Measurements from ENCODE around the gene TRIP12.

The TRIP12 gene

DNA sequence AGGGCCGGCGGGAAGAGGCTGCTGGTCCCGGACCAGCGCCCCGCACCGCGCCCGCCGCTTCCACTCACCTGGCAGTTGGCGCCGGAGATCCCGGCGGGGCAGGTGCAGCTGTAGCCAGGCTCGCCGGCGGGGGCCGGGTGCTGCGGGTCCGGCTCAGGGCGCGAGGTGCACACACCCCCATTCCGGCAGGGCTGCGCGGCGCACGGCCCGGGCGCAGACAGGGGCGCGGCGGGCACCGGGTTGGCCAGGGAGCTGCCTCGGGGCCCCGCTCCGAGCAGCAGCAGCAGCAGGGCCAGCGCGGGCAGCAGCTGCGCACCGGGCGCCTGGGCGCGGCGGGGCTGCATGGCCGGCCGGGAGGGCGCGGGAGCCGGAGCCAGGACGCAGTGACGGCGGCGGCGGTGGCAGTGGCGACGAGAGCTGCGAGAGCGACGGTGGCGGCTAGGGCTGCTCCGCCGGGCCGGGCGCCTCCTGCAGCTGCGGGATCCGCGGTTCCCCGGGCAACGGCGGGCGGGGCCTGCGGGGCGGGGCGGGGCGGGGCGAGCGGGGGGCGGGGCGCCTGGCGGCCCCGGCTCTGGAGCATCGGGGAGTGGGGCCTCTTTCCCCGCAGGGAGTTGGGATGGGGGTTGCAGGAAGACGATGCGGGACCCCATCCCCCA lies 207.6 kb downstream of the TRIP12 start, which contains the start of gene DNER:
Gene DNER (minus strand): TSS at position 476 of the 656 bp plus-strand sequence. CDS start 132 bp downstream, at position 344.
- Histone ChIP-seq H3K4me2 (ENCODE audit: low read depth, low read length) (peak within 1 kb of the TSS; percentile 96), H3K4me1 (ENCODE audit: low read length) (no peaks in the 10 kb centered on the region), H3K27me3 (replicated peaks; ENCODE audit: insufficient read depth, low read length) (peaks cover 15% of the 10 kb centered on the region), H3K9me3 (replicated peaks; ENCODE audit: insufficient read depth, low read length) (no peaks in the 10 kb centered on the region), H3K27ac (ENCODE audit: low read length) (no peak within 1 kb of the TSS), H3K9ac (ENCODE audit: low read length) (no peak within 1 kb of the TSS), H3K36me3 (replicated peaks; ENCODE audit: insufficient read depth, low read length) (no peaks in the 10 kb centered on the region), H4K20me1 (ENCODE audit: insufficient read depth, low read length) (no peaks in the 10 kb centered on the region), H3F3A (ENCODE audit: insufficient read depth, low read length) (no peaks in the 10 kb centered on the region), H3K4me3 (ENCODE audit: low read length) (peak within 1 kb of the TSS; percentile 63), H2AFZ (ENCODE audit: low read length) (peak within 1 kb of the TSS; percentile 42; the same call in 1 of the 2 replicates), H3K9me2 (replicated peaks; ENCODE audit: insufficient read depth, low read length) (no peaks in the 10 kb centered on the region), H3K79me2 (ENCODE audit: low read length) (no peaks in the 10 kb centered on the region)
- TF ChIP-seq EZH2phosphoT487 (IDR thresholded peaks at IDR 0.05; ENCODE audit: low read length) (no peak), EZH2 (optimal IDR thresholded peaks at IDR 0.05; ENCODE audit: low read depth, low read length) (no peak)
- TF ChIP-seq, protein P1, sequence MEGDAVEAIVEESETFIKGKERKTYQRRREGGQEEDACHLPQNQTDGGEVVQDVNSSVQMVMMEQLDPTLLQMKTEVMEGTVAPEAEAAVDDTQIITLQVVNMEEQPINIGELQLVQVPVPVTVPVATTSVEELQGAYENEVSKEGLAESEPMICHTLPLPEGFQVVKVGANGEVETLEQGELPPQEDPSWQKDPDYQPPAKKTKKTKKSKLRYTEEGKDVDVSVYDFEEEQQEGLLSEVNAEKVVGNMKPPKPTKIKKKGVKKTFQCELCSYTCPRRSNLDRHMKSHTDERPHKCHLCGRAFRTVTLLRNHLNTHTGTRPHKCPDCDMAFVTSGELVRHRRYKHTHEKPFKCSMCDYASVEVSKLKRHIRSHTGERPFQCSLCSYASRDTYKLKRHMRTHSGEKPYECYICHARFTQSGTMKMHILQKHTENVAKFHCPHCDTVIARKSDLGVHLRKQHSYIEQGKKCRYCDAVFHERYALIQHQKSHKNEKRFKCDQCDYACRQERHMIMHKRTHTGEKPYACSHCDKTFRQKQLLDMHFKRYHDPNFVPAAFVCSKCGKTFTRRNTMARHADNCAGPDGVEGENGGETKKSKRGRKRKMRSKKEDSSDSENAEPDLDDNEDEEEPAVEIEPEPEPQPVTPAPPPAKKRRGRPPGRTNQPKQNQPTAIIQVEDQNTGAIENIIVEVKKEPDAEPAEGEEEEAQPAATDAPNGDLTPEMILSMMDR (IDR thresholded peaks at IDR 0.05; ENCODE audit: low read length): no peak
- DNase-seq: peak; percentile 67

All from MM.1S (cell line).